ENCODE measurements around the gene RIC1.

- TF ChIP-seq POLR2AphosphoS5 (IDR thresholded peaks at IDR 0.05; ENCODE audit: low read depth, low read length) (no peak), SIN3A (IDR thresholded peaks at IDR 0.05; ENCODE audit: borderline replicate concordance, insufficient read depth, low read length) (no peak), REST (IDR thresholded peaks at IDR 0.05; ENCODE audit: insufficient read depth in 1 of 2, low read depth in 2 of 2, low read length in 2 of 2) (no peak), TAF1 (IDR thresholded peaks at IDR 0.05; ENCODE audit: borderline replicate concordance, insufficient read depth, low read length) (no peak)
These were observed 163.0 kb downstream of the RIC1 start for GRCh38 chr9:5791870-5792269.

Data from PFSK-1 (cell line).